Limb (tissue), 2 donors: Measurements from ENCODE around the gene PLEKHA7.

Source experiments
- DNase-seq, 2 donors: peaks; one replicate each; pipeline ENCODE4 v3.0.0-alpha.2; 2016; ENCODE audit errors: extremely low spot score in 2 of 2

PLEKHA7 gene

GRCh38 chr11:16793009-16793408 is 221.2 kb downstream of the PLEKHA7 start:
- DNase-seq = no peak

- no peak for DNase-seq
Measured at GRCh38 chr11:16792426-16792825, 221.8 kb downstream of the PLEKHA7 start.

- no peak for DNase-seq
Measured at GRCh38 chr11:16791191-16791961, 222.8 kb downstream of the PLEKHA7 start.

GRCh38 chr11:16790486-16791190 is 223.6 kb downstream of the PLEKHA7 start:
- no peak for DNase-seq

GRCh38 chr11:16789560-16790485 is 224.4 kb downstream of the PLEKHA7 start:
- DNase-seq = no peak

GRCh38 chr11:16789063-16789420 is 225.2 kb downstream of the PLEKHA7 start:
- DNase-seq = no peak

- peak; percentile 46 to 79 for DNase-seq
Measured at GRCh38 chr11:16788141-16789062, 225.8 kb downstream of the PLEKHA7 start.

- no peak for DNase-seq
Measured at GRCh38 chr11:16787035-16787742, 227.0 kb downstream of the PLEKHA7 start.

- no peak for DNase-seq
Measured at GRCh38 chr11:16786131-16786530, 228.1 kb downstream of the PLEKHA7 start.

- DNase-seq = peak; percentile 60 to 75
Measured at GRCh38 chr11:16785520-16786128, 228.6 kb downstream of the PLEKHA7 start.

GRCh38 chr11:16784666-16785065 is 229.5 kb downstream of the PLEKHA7 start:
- DNase-seq = no peak

- no peak for DNase-seq
Measured at GRCh38 chr11:16784097-16784496, 230.1 kb downstream of the PLEKHA7 start.

GRCh38 chr11:16783321-16783801 is 230.9 kb downstream of the PLEKHA7 start:
- DNase-seq = no peak

GRCh38 chr11:16781936-16782919 is 232.0 kb downstream of the PLEKHA7 start:
- peak in 1 of 2 donors; percentile 40 for DNase-seq

GRCh38 chr11:16780698-16781550 is 233.3 kb downstream of the PLEKHA7 start:
- DNase-seq = no peak

- DNase-seq = no peak
Measured at GRCh38 chr11:16780146-16780545, 234.1 kb downstream of the PLEKHA7 start.

GRCh38 chr11:16779436-16779835 is 234.8 kb downstream of the PLEKHA7 start:
- no peak for DNase-seq
